LNCAP (cell line): ENCODE results near the gene TIGAR.

Experiments used
- CTCF ChIP-seq: fragments of 450-650 bp; IDR thresholded peaks from 2 replicates; pipeline ENCODE4 v1.5.1; 2017; ENCODE audit warnings: mild to moderate bottlenecking

The TIGAR gene

DNA sequence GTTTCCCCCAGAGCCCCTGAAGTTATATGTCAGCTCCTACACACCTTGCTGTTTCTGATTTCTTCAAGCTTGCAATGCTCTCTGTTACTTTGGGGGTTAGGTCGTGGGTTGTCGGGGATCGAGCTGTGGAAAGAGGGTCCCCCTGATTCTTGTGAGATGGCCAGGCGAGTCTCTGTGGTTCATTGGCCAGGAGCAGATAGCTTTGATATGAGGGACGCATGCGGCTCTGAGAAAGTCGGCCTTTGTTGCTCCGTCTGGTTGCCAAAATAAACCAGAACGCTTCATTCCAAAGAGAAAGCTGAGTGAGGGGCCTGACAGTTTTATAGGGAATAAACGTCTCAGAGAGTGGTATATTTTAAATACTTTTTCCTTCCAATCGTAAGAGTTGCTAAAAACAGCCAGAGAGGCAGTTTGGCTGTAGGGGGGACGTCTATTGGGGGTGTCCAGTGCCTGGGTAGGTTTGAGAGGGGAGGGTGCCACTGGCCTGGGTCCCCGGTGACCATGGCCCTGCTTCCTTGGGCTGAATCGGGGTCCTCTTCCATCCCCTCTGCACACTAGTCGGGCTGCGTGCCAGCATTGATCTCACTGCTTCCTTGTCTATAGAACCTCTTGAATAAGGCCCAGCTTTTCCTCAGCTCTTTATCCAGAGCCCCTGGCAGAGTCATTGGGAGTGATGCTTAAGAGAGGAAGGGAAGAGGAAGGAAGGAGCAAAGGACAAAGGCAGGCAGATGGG lies 28.5 kb upstream of the TIGAR start:
- TF ChIP-seq CTCF: no peak

DNA sequence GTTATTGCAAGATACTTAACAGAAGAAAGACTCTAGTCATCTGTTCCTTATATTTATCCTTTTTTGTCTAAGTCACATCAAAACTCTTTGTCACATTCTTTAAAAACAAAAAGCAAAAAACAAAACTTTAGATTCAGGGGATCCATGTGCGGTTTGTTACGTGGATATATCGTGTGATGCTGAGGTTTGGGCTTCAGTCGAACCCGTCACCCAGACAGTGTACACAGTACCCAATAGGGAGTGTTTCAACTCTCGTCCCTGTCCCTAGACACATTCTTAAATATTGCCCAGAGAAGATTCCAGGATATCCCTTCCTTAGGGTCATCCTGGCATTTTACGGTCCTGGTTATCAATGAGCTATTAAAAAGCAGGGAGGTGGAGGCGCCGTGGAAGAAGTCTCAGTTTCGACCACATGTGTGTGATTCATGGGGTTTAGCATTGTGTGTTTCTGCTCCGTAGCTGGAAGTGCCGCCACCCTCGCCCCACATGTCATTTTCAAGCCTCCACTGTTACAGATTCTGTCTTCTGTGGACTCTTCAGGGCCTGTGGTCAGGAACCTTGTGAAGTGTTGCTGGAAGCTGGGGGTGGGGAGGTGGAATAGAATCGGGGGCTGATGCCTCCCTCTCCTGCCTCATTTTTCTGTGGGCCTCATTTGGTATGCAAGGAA lies 27.6 kb upstream of the TIGAR start:
- no peak for TF ChIP-seq CTCF

GRCh38 chr12:4293966-4294505 lies 27.0 kb upstream of the TIGAR start:
- TF ChIP-seq CTCF: no peak

- TF ChIP-seq CTCF: no peak
Measured at GRCh38 chr12:4296751-4297150, 24.3 kb upstream of the TIGAR start.

- TF ChIP-seq CTCF: no peak
Measured at GRCh38 chr12:4297617-4298016, 23.4 kb upstream of the TIGAR start.

GRCh38 chr12:4300883-4301282 lies 20.1 kb upstream of the TIGAR start:
- TF ChIP-seq CTCF: no peak

DNA sequence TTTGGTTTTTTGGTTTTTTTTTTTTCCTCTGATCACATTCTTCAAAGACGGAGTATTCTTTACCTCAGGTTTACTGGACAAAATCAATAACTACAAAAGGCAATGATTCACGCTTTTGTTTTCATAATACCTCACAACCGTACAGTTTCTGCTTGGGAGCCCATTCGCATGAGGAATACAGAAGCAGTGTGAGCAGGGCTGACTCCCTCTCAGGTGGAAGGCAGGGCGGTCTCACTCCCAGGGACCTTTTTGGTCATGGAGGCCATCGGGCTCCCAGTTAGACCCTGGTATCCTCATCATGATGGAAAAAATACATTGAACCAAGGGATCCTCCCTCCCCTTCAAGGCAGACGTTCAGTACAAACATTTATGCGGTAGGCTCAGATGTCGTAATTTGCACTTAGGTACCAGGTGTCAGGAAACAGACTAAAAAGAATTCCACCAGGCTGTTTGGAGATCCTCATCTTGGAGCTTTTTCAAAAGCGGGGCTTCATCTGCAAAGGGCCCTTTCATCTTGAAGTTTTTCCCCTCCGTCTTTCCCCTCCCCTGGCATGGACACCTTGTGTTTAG lies 19.0 kb upstream of the TIGAR start:
- TF ChIP-seq CTCF: no peak
